Smooth muscle cell of the pulmonary artery (primary cell): ENCODE data around the gene SERPINB7. TPM values are rescaled to one million over a fixed set of nuclear protein-coding genes. Genes with fewer than 3 reads are reported as not detected.

Experiments used
- total RNA-seq: library from RNA; depleted of rRNA; stranded (reverse); fragments of >200 nt; gene quantifications from 2 replicates; pipeline ENCODE4 v1.2.3, GENCODE V29; 2014

Gene SERPINB7
- total RNA-seq, result 0.07 and 0.46 TPM in 2 replicates

DNA sequence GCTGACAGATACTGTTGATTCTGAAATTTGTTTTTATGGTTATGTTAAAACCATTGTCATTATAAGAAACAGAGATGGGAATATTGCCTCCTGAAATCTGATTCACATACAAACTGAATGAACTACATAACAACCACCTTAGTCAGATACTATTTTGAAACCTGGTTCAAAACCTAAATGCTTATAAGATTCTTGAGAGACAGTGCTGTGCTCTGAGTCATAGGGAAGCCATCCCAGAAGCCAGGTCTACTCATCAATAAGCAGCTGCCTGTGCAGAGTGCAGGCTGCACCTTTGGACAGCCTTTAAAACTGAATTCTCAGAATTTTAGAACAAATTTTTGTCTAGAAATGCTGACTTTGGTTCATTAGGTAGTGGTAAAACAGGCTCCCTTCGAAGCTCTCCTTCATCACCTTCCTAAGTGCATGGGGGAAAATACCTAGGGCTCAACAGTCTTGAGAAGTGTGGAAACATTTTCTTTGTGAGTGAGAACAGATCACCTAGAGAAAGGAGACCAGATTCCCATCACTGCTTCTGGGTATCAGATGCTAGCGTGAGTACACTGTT lies at the start of gene SERPINB7:
Gene SERPINB7 (plus strand): TSS at position 253 of the 565 bp plus-strand sequence. CDS start 6,955 bp downstream, outside the sequence.

Other genes with a start within 250 kb of the SERPINB7 start
- not detected in 2 replicates for gene SERPINB12, start 233.0 kb upstream of the SERPINB7 start, total RNA-seq
- gene SERPINB13, start 188.1 kb upstream of the SERPINB7 start, total RNA-seq, result not detected in 2 replicates
- gene SERPINB4, start 131.2 kb upstream of the SERPINB7 start, total RNA-seq, result not detected in 2 replicates
- gene SERPINB3, start 113.5 kb upstream of the SERPINB7 start, total RNA-seq, result 0.07 TPM in 1 of 2 replicates, not detected in the other
- gene SERPINB11, start 72.5 kb upstream of the SERPINB7 start, total RNA-seq, result not detected in 2 replicates
- gene SERPINB2, start 112.3 kb downstream of the SERPINB7 start, total RNA-seq, result 0.50 and 14.4 TPM in 2 replicates
- not detected in 2 replicates for gene SERPINB10, start 132.5 kb downstream of the SERPINB7 start, total RNA-seq
- gene HMSD, start 173.9 kb downstream of the SERPINB7 start, total RNA-seq, result 0.33 TPM in 1 of 2 replicates, not detected in the other
- gene SERPINB8, start 194.7 kb downstream of the SERPINB7 start, total RNA-seq, result 11.1 and 14.3 TPM in 2 replicates